Measurements from ENCODE around the gene AKT1S1. TPM values are rescaled to one million over a fixed set of nuclear protein-coding genes. Genes with fewer than 3 reads are reported as not detected.

Gene AKT1S1
- total RNA-seq, 1 donor from 2014 or later, result 38.6 TPM

DNA sequence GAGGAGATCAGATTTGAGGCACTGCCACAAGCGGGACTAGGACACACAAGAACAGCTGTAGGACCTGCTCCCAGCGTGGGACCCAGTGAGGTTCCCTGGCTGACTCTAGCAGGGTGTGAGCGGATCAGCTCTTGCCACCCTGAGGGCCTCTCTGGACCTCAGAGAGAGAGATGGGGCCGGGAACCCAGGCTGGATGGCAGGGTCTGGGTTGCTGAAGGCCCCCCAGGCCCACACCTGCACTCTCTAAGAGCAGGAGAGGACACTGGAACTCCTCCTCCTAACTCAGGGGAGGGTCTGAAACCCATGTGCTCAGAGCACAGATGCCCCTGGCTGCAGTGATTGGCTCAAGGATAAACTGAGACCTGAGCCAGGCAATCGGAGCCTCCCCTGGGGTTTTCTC lies 33.0 kb upstream of the AKT1S1 start:
- TF ChIP-seq CTCF (conservative IDR thresholded peaks at IDR 0.05), result no peak
- no peak overlapping the region for H3K4me3 Mint-ChIP-seq
- H3K4me1 Mint-ChIP-seq, result peaks cover 16% of the 10 kb centered on the region
- H3K36me3 Mint-ChIP-seq (ENCODE audit: low read depth), result peaks cover 30% of the 10 kb centered on the region
- H3K27me3 Mint-ChIP-seq (ENCODE audit: low read depth), result peaks cover 4% of the 10 kb centered on the region
- DNase-seq (ENCODE audit: low read depth, low spot score), result no peak
- no peaks in the 10 kb centered on the region for H3K9me3 Mint-ChIP-seq
- H3K27ac Mint-ChIP-seq (ENCODE audit: unreplicated experiment), result no peak overlapping the region

DNA sequence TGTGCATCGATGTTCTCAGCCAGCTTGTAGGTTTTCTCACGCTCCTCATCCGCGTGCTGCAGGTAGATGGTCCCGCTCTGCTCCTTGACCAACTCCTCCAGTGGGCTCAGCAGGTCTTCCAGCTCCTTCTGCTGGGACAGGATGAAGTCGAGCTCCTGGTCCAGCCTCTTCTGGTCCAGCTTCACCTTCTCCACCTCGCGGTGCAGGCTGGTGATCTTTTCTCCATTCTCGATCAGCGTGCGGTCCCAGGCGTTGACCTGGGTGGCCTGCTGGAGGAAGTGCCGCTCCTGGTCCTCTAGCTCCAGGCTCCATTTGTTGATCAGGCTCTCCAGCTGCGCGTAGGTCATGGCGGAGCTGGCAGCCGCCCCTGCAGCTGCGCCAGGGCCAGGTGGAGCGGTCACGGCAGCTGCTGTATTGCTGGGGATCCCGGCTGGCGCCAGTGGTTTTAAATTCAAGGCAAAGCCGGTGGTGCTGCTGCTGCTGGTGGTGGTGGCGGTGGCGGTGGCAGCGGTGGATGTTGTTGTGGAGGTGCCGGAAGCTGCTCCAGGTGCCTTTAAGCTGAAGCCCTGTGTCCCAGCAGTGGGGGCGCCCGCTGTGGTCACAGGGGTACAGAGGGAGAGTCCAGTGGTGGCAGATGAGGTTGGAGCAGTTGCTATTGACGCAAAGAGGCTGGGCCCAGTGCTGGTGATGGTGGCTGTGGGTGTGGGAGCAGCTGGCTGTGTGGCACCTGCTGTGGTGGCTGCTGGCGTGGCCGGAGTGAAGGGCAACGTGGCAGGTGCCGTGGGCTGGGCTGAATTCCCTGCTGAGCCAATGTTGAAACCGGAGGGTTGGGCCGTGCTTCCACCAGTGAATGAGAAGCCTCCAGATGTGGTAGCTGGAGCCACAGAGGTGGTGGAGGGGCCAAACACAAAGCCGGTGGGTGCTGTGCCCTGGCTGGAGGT lies 31.6 kb upstream of the AKT1S1 start:
- Mint-ChIP-seq H3K27me3 (ENCODE audit: low read depth) (peaks cover 4% of the 10 kb centered on the region), H3K4me3 (no peak overlapping the region), H3K36me3 (ENCODE audit: low read depth) (peaks cover 23% of the 10 kb centered on the region), H3K9me3 (no peaks in the 10 kb centered on the region), H3K4me1 (peaks cover 14% of the 10 kb centered on the region), H3K27ac (ENCODE audit: unreplicated experiment) (no peak overlapping the region)
- no peak for DNase-seq (ENCODE audit: low read depth, low spot score)
- TF ChIP-seq CTCF (conservative IDR thresholded peaks at IDR 0.05), result no peak

GRCh38 chr19:49907745-49908446 lies 30.7 kb upstream of the AKT1S1 start:
- no peak overlapping the region for H3K27ac Mint-ChIP-seq (ENCODE audit: unreplicated experiment)
- no peak for TF ChIP-seq CTCF (conservative IDR thresholded peaks at IDR 0.05)
- no peaks in the 10 kb centered on the region for H3K9me3 Mint-ChIP-seq
- peaks cover 10% of the 10 kb centered on the region for H3K4me1 Mint-ChIP-seq
- no peak for DNase-seq (ENCODE audit: low read depth, low spot score)
- H3K27me3 Mint-ChIP-seq (ENCODE audit: low read depth), result peaks cover 4% of the 10 kb centered on the region
- peak overlapping the region; percentile 23 for H3K4me3 Mint-ChIP-seq
- H3K36me3 Mint-ChIP-seq (ENCODE audit: low read depth), result peaks cover 17% of the 10 kb centered on the region

GRCh38 chr19:49906879-49907564 lies 29.9 kb upstream of the AKT1S1 start:
- Mint-ChIP-seq H3K36me3 (ENCODE audit: low read depth) (peaks cover 17% of the 10 kb centered on the region), H3K27me3 (ENCODE audit: low read depth) (peaks cover 4% of the 10 kb centered on the region), H3K4me1 (peaks cover 10% of the 10 kb centered on the region), H3K4me3 (peak overlapping the region; percentile 25), H3K9me3 (no peaks in the 10 kb centered on the region), H3K27ac (ENCODE audit: unreplicated experiment) (no peak overlapping the region)
- TF ChIP-seq CTCF (conservative IDR thresholded peaks at IDR 0.05), result no peak
- DNase-seq (ENCODE audit: low read depth, low spot score), result no peak

DNA sequence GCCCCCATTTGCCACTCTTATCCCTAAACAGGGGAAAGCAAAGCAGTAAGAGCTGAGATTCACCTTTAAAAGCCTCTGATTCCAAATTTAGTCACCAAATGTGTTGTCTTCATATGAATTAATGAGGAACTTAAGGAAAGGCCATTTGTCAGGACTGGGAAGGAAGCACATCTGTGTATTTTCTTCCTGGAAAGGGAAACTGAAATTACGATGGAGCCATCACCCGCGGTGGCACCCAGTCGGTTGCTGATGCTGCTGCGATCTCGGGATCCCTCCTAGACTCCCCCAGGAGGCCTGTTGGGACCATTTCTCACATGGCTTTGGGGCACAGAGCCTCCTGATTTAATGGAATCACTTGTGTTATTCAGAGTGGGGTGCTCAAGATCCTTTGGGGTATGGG lies 27.0 kb upstream of the AKT1S1 start:
- Mint-ChIP-seq H3K36me3 (ENCODE audit: low read depth) (peaks cover 7% of the 10 kb centered on the region), H3K4me3 (no peak overlapping the region), H3K9me3 (no peaks in the 10 kb centered on the region), H3K27ac (ENCODE audit: unreplicated experiment) (no peak overlapping the region), H3K27me3 (ENCODE audit: low read depth) (no peaks in the 10 kb centered on the region), H3K4me1 (no peaks in the 10 kb centered on the region)
- DNase-seq (ENCODE audit: low read depth, low spot score), result no peak
- no peak for TF ChIP-seq CTCF (conservative IDR thresholded peaks at IDR 0.05)
